ENCODE data around the gene SNRNP25. TPM values are rescaled to one million over a fixed set of nuclear protein-coding genes. Genes with fewer than 3 reads are reported as not detected.

SNRNP25 gene
- total and polyA plus RNA-seq, 9 of the 15 experiments (the other 6 are each of a cell fraction or from before 2014, with no cell fraction given) = 59.0 to 176 (median 108) TPM

GRCh38 chr16:106623-107324, 53.1 kb downstream of the SNRNP25 start (continued):
- TF ChIP-seq THAP12 (CRISPR knock-in tag; IDR thresholded peaks at IDR 0.05) = 0 out of 2 replicates have a peak, but pooled peaks have one; percentile 19
- no peak for TF ChIP-seq SIN3B (IDR thresholded peaks at IDR 0.05; ENCODE audit: low read depth)
- TF ChIP-seq PTRF (tag; IDR thresholded peaks at IDR 0.05) = no peak
- TF ChIP-seq RBM25 (IDR thresholded peaks at IDR 0.05; ENCODE audit: low read depth, low read length, severe bottlenecking) = no peak
- TF ChIP-seq, protein P1, sequence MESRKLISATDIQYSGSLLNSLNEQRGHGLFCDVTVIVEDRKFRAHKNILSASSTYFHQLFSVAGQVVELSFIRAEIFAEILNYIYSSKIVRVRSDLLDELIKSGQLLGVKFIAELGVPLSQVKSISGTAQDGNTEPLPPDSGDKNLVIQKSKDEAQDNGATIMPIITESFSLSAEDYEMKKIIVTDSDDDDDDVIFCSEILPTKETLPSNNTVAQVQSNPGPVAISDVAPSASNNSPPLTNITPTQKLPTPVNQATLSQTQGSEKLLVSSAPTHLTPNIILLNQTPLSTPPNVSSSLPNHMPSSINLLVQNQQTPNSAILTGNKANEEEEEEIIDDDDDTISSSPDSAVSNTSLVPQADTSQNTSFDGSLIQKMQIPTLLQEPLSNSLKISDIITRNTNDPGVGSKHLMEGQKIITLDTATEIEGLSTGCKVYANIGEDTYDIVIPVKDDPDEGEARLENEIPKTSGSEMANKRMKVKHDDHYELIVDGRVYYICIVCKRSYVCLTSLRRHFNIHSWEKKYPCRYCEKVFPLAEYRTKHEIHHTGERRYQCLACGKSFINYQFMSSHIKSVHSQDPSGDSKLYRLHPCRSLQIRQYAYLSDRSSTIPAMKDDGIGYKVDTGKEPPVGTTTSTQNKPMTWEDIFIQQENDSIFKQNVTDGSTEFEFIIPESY (CRISPR knock-in tag; IDR thresholded peaks at IDR 0.05) = no peak; the same call in 1 of the 2 replicates
- TF ChIP-seq, protein P2, sequence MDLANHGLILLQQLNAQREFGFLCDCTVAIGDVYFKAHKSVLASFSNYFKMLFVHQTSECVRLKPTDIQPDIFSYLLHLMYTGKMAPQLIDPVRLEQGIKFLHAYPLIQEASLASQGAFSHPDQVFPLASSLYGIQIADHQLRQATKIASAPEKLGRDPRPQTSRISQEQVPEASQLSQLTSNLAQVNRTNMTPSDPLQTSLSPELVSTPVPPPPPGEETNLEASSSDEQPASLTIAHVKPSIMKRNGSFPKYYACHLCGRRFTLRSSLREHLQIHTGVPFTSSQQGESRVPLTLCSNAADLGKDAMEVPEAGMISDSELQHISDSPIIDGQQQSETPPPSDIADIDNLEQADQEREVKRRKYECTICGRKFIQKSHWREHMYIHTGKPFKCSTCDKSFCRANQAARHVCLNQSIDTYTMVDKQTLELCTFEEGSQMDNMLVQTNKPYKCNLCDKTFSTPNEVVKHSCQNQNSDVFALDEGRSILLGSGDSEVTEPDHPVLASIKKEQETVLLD (IDR thresholded peaks at IDR 0.05) = no peak
- TF ChIP-seq GTF2E2 (tag; IDR thresholded peaks at IDR 0.05) = no peak
- TF ChIP-seq ZNF318 (IDR thresholded peaks at IDR 0.05; ENCODE audit: borderline replicate concordance in 1 of 2, low read depth in 1 of 2) = no peak
- TF ChIP-seq FOXJ2 (tag; IDR thresholded peaks at IDR 0.05) = no peak
- TF ChIP-seq CHD2 (IDR thresholded peaks at IDR 0.05; ENCODE audit: low read depth, low read length) = no peak
- no peak; the same call in 1 of the 2 replicates for TF ChIP-seq TCF3 (CRISPR knock-in tag; IDR thresholded peaks at IDR 0.05)
- no peak for TF ChIP-seq ZNF121 (CRISPR knock-in tag; conservative IDR thresholded peaks at IDR 0.05)
- TF ChIP-seq SETDB1 (IDR thresholded peaks at IDR 0.05; ENCODE audit: low read length) = no peak
